Stimulated activated CD8-positive, alpha-beta memory T cell treated with anti-CD3 and anti-CD28 coated beads, Interleukin-12 subunit alpha, Interleukin-12 subunit beta, amount 100 ng/mL, for 4 hours (primary cell): Measurements from ENCODE around the gene AQP9.

ENCODE experiments used
- DNase-seq: peaks from one replicate; pipeline ENCODE4 v3.0.0-alpha.2; 2020; ENCODE audit warnings: low read depth

AQP9 gene

DNA sequence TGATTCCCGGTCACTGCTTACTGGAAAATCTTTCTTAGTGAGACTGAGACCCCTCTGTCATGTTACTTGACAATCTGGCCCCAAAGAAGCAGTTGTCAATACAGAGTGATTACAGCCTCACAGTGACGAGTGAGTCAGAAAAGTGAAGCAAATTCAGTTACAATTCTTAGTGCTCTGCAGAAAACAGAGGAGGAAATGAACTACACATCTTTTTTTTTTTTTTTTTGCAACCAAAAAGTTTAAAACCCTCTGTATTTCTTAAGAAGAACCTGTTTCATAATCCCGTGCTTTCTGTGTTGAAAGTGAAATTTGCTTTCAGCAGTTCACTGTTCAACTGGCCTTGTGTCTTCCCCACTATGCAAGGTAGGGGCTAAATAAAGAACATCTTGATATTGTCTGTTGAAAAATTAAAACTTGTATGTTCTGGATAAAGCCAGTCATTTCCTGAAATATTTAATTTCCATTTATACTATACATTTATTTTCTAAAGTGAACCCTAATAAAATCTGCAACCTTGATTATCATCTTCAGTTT, 1.9 kb downstream of the AQP9 start:
- no peak for DNase-seq

GRCh38 chr15:58141894-58142293, 3.7 kb downstream of the AQP9 start:
- no peak for DNase-seq

DNA sequence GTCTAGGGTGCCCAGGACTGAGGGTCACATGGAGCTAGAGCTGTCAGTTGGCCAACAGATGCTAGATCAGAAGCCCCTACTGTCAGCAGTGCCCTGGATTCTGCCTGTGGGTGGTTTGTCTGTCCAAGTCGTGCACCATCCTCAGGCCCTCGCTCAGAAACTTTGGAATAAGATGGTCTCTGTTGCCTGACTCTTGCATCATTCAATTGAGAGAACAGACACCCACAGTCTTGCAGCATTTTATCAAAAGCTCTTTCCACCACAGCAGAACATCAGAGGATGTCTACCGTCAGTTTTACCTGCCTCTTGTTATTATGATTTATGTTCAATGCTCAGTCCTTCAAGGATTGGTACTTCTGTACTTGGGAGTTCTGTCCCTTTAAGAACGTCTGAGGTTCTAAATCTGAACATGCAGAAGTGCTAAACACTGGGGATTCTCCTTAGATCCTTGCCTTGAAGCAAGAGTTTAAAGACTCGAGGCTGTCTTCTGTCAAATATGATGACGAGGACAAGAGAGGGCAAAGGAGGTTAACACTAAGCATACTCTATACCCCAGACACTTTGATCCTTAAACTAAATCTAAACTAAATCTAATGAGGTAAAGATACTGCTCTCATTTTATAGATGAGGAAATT, 4.8 kb downstream of the AQP9 start:
- DNase-seq, result no peak

DNA sequence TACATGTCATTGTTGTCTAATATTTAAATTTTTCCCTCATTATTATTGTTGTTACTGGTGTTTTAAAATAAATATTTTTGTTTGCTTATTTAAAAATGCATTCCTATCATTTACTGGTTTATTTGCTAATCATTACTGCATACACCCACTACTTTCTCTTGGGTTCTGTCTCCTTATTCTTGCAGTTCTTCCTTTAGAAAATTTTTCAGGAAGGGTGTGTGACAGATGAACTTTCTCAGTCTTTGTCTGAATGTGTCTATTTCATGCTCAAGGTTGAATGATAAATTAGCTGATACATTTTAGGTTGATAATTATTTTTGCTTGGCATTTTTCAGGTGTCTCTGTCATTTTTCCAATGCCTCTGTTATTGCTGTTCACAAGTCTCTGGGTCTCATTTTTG, 7.4 kb downstream of the AQP9 start:
- DNase-seq, result no peak

GRCh38 chr15:58146211-58146610, 8.0 kb downstream of the AQP9 start:
- no peak for DNase-seq

DNA sequence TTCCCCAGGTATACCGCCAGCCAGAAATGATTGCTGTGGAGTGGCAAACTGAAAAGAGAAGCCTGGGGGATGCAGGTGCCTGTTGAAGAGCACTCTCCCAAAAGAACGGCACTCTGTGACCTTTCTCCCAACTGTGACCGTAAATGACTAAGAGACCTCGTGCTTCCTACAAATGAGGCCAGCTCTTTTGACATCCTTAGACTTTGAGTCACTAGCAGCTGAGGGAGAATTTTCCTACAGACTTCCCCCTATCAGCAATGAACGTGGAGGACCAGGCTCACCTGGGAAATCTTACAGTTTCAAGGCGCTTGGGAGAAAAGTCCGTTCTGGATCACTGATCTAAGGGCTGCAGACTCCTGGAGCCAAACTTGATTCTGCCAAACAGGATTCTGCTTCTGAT, 8.6 kb downstream of the AQP9 start:
- DNase-seq, result no peak

GRCh38 chr15:58147171-58147611, 9.0 kb downstream of the AQP9 start:
- DNase-seq, result no peak

- DNase-seq, result no peak
Measured at GRCh38 chr15:58148120-58148519, 9.9 kb downstream of the AQP9 start.

GRCh38 chr15:58148633-58149445, 10.7 kb downstream of the AQP9 start:
- no peak for DNase-seq

GRCh38 chr15:58154769-58155168, 16.6 kb downstream of the AQP9 start:
- no peak for DNase-seq

DNA sequence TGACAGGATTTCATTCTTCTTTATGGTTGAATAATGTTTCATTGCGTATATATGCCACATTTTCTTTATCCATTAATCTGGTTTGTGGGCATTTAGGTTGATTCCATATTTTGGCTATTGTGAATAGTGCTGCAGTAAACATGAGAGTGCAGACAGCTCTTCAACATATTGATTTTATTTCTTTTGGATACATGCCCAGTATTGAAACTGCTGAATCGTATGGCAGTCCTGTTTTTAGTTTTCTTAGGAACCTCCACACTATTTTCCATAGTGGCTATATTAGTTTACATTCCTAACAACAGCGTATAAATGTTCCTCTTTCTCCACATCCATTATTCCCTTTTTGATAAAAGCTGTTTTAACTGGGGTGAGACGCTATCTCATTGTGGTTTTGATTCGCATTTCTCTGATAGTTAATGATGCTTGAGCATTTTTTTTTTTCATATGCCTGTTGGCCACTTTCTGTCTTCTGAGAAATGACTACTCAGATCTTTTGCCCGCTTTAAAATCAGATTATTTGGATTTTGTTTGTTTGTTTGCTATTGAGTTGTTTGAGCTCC, 21.7 kb downstream of the AQP9 start:
- no peak for DNase-seq

DNA sequence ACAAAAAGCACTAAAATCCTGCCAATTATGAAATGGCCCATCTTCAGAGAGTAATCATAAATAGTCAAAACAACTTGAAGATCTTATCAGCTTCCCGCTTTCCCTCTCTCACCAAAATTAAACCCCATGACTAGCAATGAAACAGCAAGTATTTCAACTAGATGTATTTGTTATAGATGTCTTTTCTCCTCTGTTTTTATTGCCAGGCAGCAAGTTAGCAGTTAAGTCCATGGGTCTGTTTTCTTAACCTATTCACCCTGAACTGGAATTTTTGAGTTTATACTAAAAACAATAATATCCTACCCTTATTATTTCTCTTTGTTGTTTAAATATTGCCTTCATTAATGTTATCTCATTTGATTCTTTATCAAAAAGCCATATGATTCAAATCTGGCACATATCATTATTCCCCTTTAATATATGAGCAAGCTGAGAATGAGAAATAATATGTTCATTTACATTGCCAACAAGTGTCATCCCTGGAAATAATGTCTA, 23.3 kb downstream of the AQP9 start:
- no peak for DNase-seq

- no peak for DNase-seq
Measured at GRCh38 chr15:58163985-58164384, 25.8 kb downstream of the AQP9 start.

DNA sequence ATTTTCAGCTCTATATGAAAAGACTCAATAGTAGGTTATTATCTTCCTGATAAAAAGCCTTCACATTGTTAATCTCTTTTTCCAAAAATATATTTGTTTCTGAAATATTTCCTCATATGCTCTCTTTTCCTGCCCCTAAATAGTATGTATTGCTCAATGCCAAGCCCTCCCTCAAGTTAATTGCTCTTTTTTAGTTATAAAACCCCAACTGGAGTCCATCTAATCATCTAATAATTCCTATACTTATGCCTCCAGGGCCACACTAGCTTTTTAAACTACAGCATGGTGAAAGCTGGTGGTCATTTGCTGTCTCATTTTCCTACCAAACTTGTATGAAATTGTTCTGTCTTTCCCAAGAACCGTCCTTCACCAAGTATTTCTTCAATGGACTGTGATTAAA, 26.7 kb downstream of the AQP9 start:
- no peak for DNase-seq

GRCh38 chr15:58165661-58166060, 27.5 kb downstream of the AQP9 start:
- DNase-seq, result no peak

GRCh38 chr15:58167095-58167691, 29.0 kb downstream of the AQP9 start:
- DNase-seq, result no peak

DNA sequence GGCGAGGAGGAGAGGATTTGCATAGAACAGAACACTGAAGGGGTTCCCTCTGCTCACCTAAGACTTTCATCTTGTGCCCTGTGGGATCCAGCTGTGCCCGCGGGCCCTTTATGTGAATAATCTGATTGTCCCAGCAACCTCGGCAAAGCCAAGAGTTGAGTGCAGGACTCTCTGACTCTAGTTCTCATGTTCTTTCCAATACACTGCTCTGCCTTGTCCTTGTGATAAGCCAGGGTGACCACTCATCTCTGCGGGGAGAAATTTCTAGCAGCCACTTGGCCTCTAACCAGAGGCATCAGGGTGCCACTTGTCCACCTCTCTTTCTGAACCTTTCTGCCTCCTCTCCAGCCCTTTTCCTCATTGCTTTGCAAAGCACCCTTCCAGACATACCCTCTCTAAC, 31.8 kb downstream of the AQP9 start:
- no peak for DNase-seq

GRCh38 chr15:58171476-58172061, 33.4 kb downstream of the AQP9 start:
- DNase-seq, result no peak

- no peak for DNase-seq
Measured at GRCh38 chr15:58174709-58175108, 36.5 kb downstream of the AQP9 start.

GRCh38 chr15:58175955-58176354, 37.8 kb downstream of the AQP9 start:
- DNase-seq, result no peak

GRCh38 chr15:58178668-58179067, 40.5 kb downstream of the AQP9 start:
- no peak for DNase-seq

GRCh38 chr15:58179206-58179605, 41.0 kb downstream of the AQP9 start:
- DNase-seq, result no peak
